ENCODE data around the gene IBSP.

The IBSP gene

GRCh38 chr4:87839592-87839946 lies 40.2 kb downstream of the IBSP start:
- H3K36me3 ChIP-seq (ENCODE audit: insufficient read depth, low read depth, low read length) = no peaks in the 10 kb centered on the region
- no peaks in the 10 kb centered on the region for H3K9me3 ChIP-seq (ENCODE audit: insufficient read depth, low read depth, low read length)
- 0 out of 2 replicates have a peak overlapping the region, but pooled peaks have one; percentile 8 for H3K9ac ChIP-seq (ENCODE audit: low read depth, low read length)
- peaks cover 9% of the 10 kb centered on the region for H3K4me1 ChIP-seq (ENCODE audit: insufficient read depth, low read length)
- H3K27me3 ChIP-seq (ENCODE audit: insufficient read depth, low read length) = no peaks in the 10 kb centered on the region
- H3K4me3 ChIP-seq (ENCODE audit: low read length) = no peak overlapping the region
- no peak overlapping the region for H3K27ac ChIP-seq (ENCODE audit: low read length)

DNA sequence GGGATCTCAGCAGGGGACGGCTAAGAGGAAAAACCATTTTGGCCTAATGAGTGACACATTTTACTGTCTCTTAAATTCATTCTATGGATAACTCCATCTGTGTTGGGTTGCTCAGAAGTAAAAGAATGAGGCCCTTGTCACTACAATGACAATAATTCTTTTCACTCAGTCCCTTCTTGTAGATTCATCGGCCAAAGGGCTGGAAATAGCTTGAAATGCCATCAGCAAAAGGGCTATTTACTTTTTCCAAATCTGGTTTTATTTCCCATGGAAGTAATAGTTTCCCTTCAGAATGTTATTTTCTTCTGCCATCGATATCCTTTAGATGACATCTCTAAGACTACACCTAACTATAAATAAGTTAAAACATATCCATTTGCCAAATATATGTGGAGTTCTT lies 40.8 kb downstream of the IBSP start:
- Histone ChIP-seq H3K9ac (ENCODE audit: low read depth, low read length) (0 out of 2 replicates have a peak overlapping the region, but pooled peaks have one; percentile 8), H3K27ac (ENCODE audit: low read length) (no peak overlapping the region), H3K9me3 (ENCODE audit: insufficient read depth, low read depth, low read length) (no peaks in the 10 kb centered on the region), H3K4me3 (ENCODE audit: low read length) (no peak overlapping the region), H3K4me1 (ENCODE audit: insufficient read depth, low read length) (peaks cover 9% of the 10 kb centered on the region), H3K36me3 (ENCODE audit: insufficient read depth, low read depth, low read length) (no peaks in the 10 kb centered on the region), H3K27me3 (ENCODE audit: insufficient read depth, low read length) (no peaks in the 10 kb centered on the region)

DNA sequence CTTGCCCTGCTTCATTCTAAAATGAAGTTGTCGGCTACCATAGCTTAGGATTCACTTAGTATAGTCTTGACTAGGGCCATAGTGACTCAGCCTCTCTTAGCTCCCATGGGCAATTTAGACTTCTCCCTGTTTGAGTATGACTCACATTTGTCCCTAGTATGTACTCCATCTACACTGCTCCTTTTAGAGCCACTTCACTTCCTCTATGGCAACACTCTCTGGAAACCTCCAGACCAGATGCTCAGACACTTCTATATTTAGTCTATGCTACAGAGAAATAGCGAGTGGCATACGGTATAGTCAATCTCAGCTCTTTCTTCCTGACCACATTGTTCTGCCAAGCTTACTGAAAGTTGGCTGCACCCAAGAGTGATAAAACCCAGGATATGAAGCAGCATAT lies 44.6 kb downstream of the IBSP start:
- H3K27me3 ChIP-seq (ENCODE audit: insufficient read depth, low read length) = no peaks in the 10 kb centered on the region
- no peaks in the 10 kb centered on the region for H3K9me3 ChIP-seq (ENCODE audit: insufficient read depth, low read depth, low read length)
- peaks cover 6% of the 10 kb centered on the region for H3K4me1 ChIP-seq (ENCODE audit: insufficient read depth, low read length)
- H3K9ac ChIP-seq (ENCODE audit: low read depth, low read length) = no peak overlapping the region
- no peak overlapping the region for H3K4me3 ChIP-seq (ENCODE audit: low read length)
- H3K36me3 ChIP-seq (ENCODE audit: insufficient read depth, low read depth, low read length) = no peaks in the 10 kb centered on the region
- no peak overlapping the region for H3K27ac ChIP-seq (ENCODE audit: low read length)

DNA sequence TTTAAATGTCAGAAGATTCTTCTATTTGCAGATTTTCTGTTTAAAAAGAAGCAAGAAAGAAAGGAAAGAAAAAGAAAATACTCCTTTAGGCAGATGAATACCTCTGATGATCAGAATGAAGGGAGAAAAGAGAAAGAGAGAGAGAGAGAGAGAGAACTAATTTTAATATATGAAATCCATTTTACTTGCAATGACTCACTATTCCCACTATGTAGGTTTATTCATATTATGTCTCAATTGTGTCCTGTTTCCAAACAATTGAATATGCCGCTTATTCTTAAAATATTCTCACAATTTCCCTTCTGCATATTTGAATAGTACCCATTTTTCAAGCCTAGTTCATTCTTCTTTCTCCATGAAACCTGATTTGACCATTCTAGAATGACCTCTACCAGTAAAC lies 45.1 kb downstream of the IBSP start:
- no peaks in the 10 kb centered on the region for H3K36me3 ChIP-seq (ENCODE audit: insufficient read depth, low read depth, low read length)
- H3K27me3 ChIP-seq (ENCODE audit: insufficient read depth, low read length) = no peaks in the 10 kb centered on the region
- H3K27ac ChIP-seq (ENCODE audit: low read length) = no peak overlapping the region
- H3K9me3 ChIP-seq (ENCODE audit: insufficient read depth, low read depth, low read length) = no peaks in the 10 kb centered on the region
- peaks cover 3% of the 10 kb centered on the region for H3K4me1 ChIP-seq (ENCODE audit: insufficient read depth, low read length)
- no peak overlapping the region for H3K4me3 ChIP-seq (ENCODE audit: low read length)
- H3K9ac ChIP-seq (ENCODE audit: low read depth, low read length) = no peak overlapping the region

DNA sequence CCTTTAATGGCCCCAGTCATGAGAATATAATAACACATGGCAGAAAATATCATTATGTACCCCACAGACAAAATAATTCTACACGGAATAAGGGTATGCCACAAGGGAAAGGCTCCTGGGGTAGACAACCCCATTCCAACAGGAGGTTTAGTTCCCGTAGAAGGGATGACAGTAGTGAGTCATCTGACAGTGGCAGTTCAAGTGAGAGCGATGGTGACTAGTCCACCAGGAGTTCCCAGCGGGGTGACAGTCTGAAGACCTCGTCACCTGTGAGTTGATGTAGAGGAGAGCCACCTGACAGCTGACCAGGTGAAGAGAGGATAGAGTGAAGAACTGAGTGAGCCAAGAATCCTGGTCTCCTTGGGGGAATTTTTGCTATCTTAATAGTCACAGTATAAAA lies 46.9 kb downstream of the IBSP start:
- Histone ChIP-seq H3K4me3 (ENCODE audit: low read length) (no peak overlapping the region), H3K27ac (ENCODE audit: low read length) (no peak overlapping the region), H3K9me3 (ENCODE audit: insufficient read depth, low read depth, low read length) (no peaks in the 10 kb centered on the region), H3K27me3 (ENCODE audit: insufficient read depth, low read length) (no peaks in the 10 kb centered on the region), H3K9ac (ENCODE audit: low read depth, low read length) (no peak overlapping the region), H3K36me3 (ENCODE audit: insufficient read depth, low read depth, low read length) (no peaks in the 10 kb centered on the region), H3K4me1 (ENCODE audit: insufficient read depth, low read length) (peaks cover 3% of the 10 kb centered on the region)

DNA sequence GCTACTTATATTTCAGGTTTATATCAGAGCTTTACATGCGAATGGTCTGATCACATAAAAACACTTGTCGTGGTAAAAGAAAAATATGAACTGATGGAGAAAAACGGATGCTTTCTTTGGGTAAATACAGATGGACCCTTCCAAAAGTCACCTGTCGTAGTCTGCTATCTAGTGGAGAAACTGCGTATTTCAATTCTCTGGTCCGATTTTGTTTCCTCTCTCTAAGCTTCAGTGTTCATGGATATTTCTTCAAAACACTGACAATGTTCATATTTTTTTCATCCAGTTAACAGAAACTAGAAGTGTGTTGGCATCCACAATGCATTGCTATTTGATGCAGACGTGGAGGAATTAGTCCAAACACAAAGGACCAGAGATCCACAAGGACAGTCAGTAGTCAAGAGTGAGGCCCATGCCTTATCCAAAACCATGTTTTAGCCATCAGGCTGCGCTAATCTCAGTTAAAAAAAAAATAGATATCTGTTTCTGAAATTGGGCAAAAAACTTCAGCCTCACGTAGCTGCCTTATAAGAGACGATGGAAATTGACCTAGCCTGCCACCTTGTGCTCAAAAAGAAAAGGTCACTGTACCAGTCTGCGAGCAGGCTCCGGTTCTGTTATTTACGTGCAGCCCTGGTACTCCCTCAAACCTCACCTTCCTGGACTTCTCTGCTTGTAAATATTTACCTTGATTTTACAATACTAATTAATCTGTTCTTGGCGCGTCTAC lies 49.4 kb downstream of the IBSP start:
- Histone ChIP-seq H3K4me3 (ENCODE audit: low read length) (peak overlapping the region; percentile 58), H3K36me3 (ENCODE audit: insufficient read depth, low read depth, low read length) (no peaks in the 10 kb centered on the region), H3K27me3 (ENCODE audit: insufficient read depth, low read length) (no peaks in the 10 kb centered on the region), H3K9ac (ENCODE audit: low read depth, low read length) (peak overlapping the region; percentile 78; the same call in 1 of the 2 replicates), H3K27ac (ENCODE audit: low read length) (no peak overlapping the region), H3K9me3 (ENCODE audit: insufficient read depth, low read depth, low read length) (no peaks in the 10 kb centered on the region), H3K4me1 (ENCODE audit: insufficient read depth, low read length) (peaks cover 13% of the 10 kb centered on the region)

- Histone ChIP-seq H3K9ac (ENCODE audit: low read depth, low read length) (no peak overlapping the region), H3K27ac (ENCODE audit: low read length) (no peak overlapping the region), H3K9me3 (ENCODE audit: insufficient read depth, low read depth, low read length) (no peaks in the 10 kb centered on the region), H3K27me3 (ENCODE audit: insufficient read depth, low read length) (no peaks in the 10 kb centered on the region), H3K4me3 (ENCODE audit: low read length) (no peak overlapping the region), H3K36me3 (ENCODE audit: insufficient read depth, low read depth, low read length) (no peaks in the 10 kb centered on the region), H3K4me1 (ENCODE audit: insufficient read depth, low read length) (peaks cover 14% of the 10 kb centered on the region)
These were observed 50.3 kb downstream of the IBSP start for GRCh38 chr4:87849612-87850011.

- no peak overlapping the region for H3K4me3 ChIP-seq (ENCODE audit: low read length)
- H3K27ac ChIP-seq (ENCODE audit: low read length) = no peak overlapping the region
- no peaks in the 10 kb centered on the region for H3K36me3 ChIP-seq (ENCODE audit: insufficient read depth, low read depth, low read length)
- H3K9me3 ChIP-seq (ENCODE audit: insufficient read depth, low read depth, low read length) = no peaks in the 10 kb centered on the region
- H3K27me3 ChIP-seq (ENCODE audit: insufficient read depth, low read length) = no peaks in the 10 kb centered on the region
- H3K9ac ChIP-seq (ENCODE audit: low read depth, low read length) = no peak overlapping the region
- peaks cover 14% of the 10 kb centered on the region for H3K4me1 ChIP-seq (ENCODE audit: insufficient read depth, low read length)
These were observed 52.0 kb downstream of the IBSP start for GRCh38 chr4:87851332-87851731.

GRCh38 chr4:87851953-87852352 lies 52.6 kb downstream of the IBSP start:
- Histone ChIP-seq H3K9ac (ENCODE audit: low read depth, low read length) (no peak overlapping the region), H3K27me3 (ENCODE audit: insufficient read depth, low read length) (no peaks in the 10 kb centered on the region), H3K36me3 (ENCODE audit: insufficient read depth, low read depth, low read length) (no peaks in the 10 kb centered on the region), H3K4me3 (ENCODE audit: low read length) (no peak overlapping the region), H3K4me1 (ENCODE audit: insufficient read depth, low read length) (peaks cover 19% of the 10 kb centered on the region), H3K9me3 (ENCODE audit: insufficient read depth, low read depth, low read length) (no peaks in the 10 kb centered on the region), H3K27ac (ENCODE audit: low read length) (no peak overlapping the region)

DNA sequence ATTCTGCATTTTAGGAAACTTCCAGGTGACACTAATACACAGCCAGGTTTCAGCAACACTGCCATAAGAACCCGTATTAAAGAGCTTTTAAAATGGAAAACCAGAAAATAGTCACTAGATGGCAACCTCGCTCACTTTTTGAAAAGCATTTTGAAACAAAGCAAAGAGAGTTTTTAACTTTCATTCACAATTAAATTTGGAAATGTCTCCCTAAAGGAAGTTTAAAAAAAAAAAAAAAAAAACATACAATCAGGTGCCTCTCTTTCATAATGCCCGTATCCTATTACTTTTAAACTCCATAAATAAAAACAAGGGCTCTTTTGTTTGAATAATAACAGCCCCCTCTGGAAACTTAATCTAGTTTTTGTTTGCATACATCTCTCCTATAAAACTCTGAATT lies 53.8 kb downstream of the IBSP start:
- Histone ChIP-seq H3K9me3 (ENCODE audit: insufficient read depth, low read depth, low read length) (no peaks in the 10 kb centered on the region), H3K36me3 (ENCODE audit: insufficient read depth, low read depth, low read length) (no peaks in the 10 kb centered on the region), H3K4me1 (ENCODE audit: insufficient read depth, low read length) (peaks cover 21% of the 10 kb centered on the region), H3K27me3 (ENCODE audit: insufficient read depth, low read length) (no peaks in the 10 kb centered on the region), H3K27ac (ENCODE audit: low read length) (no peak overlapping the region), H3K9ac (ENCODE audit: low read depth, low read length) (no peak overlapping the region; the same call in 1 of the 2 replicates), H3K4me3 (ENCODE audit: low read length) (no peak overlapping the region)

DNA sequence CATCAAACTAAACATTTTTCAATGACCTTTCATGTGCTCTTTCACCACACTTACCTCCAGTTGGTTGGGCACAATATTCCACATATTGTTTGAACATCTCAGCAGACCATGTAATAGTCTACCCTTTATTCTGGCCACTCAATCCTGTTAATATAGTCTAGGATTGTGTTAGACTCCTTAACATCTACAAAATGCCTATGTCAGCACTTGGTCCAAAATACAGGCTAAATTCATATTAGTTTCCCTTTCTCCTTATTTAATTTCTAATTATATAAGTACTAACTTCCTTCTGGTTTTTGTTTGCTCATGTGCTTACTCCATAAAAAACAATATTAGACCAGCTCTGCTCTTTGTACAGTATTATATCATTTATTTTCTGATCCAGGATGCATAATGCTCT lies 54.5 kb downstream of the IBSP start:
- Histone ChIP-seq H3K27ac (ENCODE audit: low read length) (no peak overlapping the region), H3K4me3 (ENCODE audit: low read length) (no peak overlapping the region), H3K27me3 (ENCODE audit: insufficient read depth, low read length) (no peaks in the 10 kb centered on the region), H3K9ac (ENCODE audit: low read depth, low read length) (no peak overlapping the region; the same call in 1 of the 2 replicates), H3K9me3 (ENCODE audit: insufficient read depth, low read depth, low read length) (no peaks in the 10 kb centered on the region), H3K4me1 (ENCODE audit: insufficient read depth, low read length) (peaks cover 19% of the 10 kb centered on the region), H3K36me3 (ENCODE audit: insufficient read depth, low read depth, low read length) (no peaks in the 10 kb centered on the region)

DNA sequence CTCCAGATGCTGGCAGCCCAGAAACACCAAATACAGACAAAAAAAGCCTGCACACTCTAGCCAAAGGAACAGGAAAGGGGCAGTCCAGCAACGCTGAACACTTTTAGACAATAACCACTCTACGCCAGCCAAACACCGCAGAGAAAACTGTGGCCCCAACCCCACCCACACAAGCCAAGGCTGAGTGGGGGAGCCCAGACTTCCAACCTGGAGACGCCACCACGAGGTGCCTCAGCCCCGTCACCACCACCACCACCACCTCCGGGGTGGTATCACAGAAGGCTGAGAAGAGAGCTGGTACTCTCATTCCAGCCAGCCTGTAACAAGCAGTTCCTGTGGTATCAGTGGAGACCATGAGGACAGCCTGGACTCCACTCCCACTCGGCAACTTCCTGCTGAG lies 56.2 kb downstream of the IBSP start:
- H3K4me3 ChIP-seq (ENCODE audit: low read length) = no peak overlapping the region
- no peaks in the 10 kb centered on the region for H3K36me3 ChIP-seq (ENCODE audit: insufficient read depth, low read depth, low read length)
- H3K9ac ChIP-seq (ENCODE audit: low read depth, low read length) = no peak overlapping the region
- H3K4me1 ChIP-seq (ENCODE audit: insufficient read depth, low read length) = peaks cover 19% of the 10 kb centered on the region
- H3K27ac ChIP-seq (ENCODE audit: low read length) = no peak overlapping the region
- H3K27me3 ChIP-seq (ENCODE audit: insufficient read depth, low read length) = no peaks in the 10 kb centered on the region
- H3K9me3 ChIP-seq (ENCODE audit: insufficient read depth, low read depth, low read length) = no peaks in the 10 kb centered on the region
